OCI-LY1 (cell line): ENCODE measurements around the gene ZNF586.
"Not testable (repeated sequence)": the region's sequence is repeated elsewhere in the genome, so short reads cannot be mapped to it uniquely, and the experiment has no call there.

ENCODE experiments used
- H2AFZ ChIP-seq: fragments of 200-600 bp; sonication (generic), shearing (Covaris generic); 2 replicates; pipeline ENCODE4 v1.6.0; 2014; ENCODE audit warnings: antibody characterized with exemption, mild to moderate bottlenecking, low read length
- H3F3A ChIP-seq: fragments of 200-600 bp; sonication (generic), shearing (Covaris generic); 2 replicates; pipeline ENCODE4 v1.6.0; 2014; ENCODE audit warnings: mild to moderate bottlenecking, antibody characterized with exemption, low read length, moderate library complexity; ENCODE audit not compliant: insufficient read depth
- H3K27ac ChIP-seq: fragments of 200-600 bp; sonication (generic); 2 replicates; pipeline ENCODE4 v1.5.1; 2014; ENCODE audit warnings: low read length, mixed run types, mild to moderate bottlenecking, low read depth; ENCODE audit not compliant: poor library complexity, severe bottlenecking
- H3K27me3 ChIP-seq: fragments of 200-600 bp; sonication (generic); 2 replicates; pipeline ENCODE4 v1.6.0; 2014; ENCODE audit warnings: antibody characterized with exemption, mild to moderate bottlenecking, low read length, moderate library complexity; ENCODE audit not compliant: insufficient read depth
- H3K36me3 ChIP-seq: fragments of 200-600 bp; sonication (generic); 2 replicates; pipeline ENCODE4 v1.6.1; 2014; ENCODE audit warnings: mild to moderate bottlenecking, antibody characterized with exemption, low read length, moderate library complexity, mixed read lengths; ENCODE audit not compliant: insufficient read depth
- H3K4me1 ChIP-seq: fragments of 200-600 bp; sonication (generic); 2 replicates; pipeline ENCODE4 v1.5.1; 2014; ENCODE audit warnings: mild to moderate bottlenecking, low read length, moderate library complexity; ENCODE audit not compliant: insufficient read depth, severe bottlenecking
- H3K4me2 ChIP-seq: fragments of 200-600 bp; sonication (generic), shearing (Covaris generic); 2 replicates; pipeline ENCODE4 v1.6.1; 2014; ENCODE audit warnings: low read length
- H3K4me3 ChIP-seq: fragments of 200-600 bp; sonication (generic); 2 replicates; pipeline ENCODE4 v1.5.1; 2014; ENCODE audit warnings: low read length, low read depth, mild to moderate bottlenecking, mixed read lengths; ENCODE audit not compliant: poor library complexity, severe bottlenecking
- H3K79me2 ChIP-seq: fragments of 200-600 bp; shearing (Covaris generic); 2 replicates; pipeline ENCODE4 v1.6.1; 2016; ENCODE audit warnings: mixed run types, low read length, mixed read lengths; ENCODE audit not compliant: insufficient read depth
- H3K9ac ChIP-seq: fragments of 200-600 bp; sonication (generic), shearing (Covaris generic); 2 replicates; pipeline ENCODE4 v1.6.1; 2014; ENCODE audit warnings: mild to moderate bottlenecking, low read length, mixed read lengths
- H3K9me2 ChIP-seq: fragments of 200-600 bp; sonication (generic), shearing (Covaris generic); 2 replicates; pipeline ENCODE4 v1.6.1; 2014; ENCODE audit warnings: low read depth, mild to moderate bottlenecking, low read length, mixed read lengths
- H3K9me3 ChIP-seq: fragments of 200-600 bp; shearing (Covaris generic); 2 replicates; pipeline ENCODE4 v1.6.1; 2014; ENCODE audit warnings: low read length, mixed read lengths
- H4K20me1 ChIP-seq: fragments of 200-600 bp; sonication (generic), shearing (Covaris generic); 2 replicates; pipeline ENCODE4 v1.6.0; 2016; ENCODE audit warnings: mild to moderate bottlenecking, low read length; ENCODE audit not compliant: insufficient read depth
- CTCF ChIP-seq: fragments of 200-600 bp; sonication (generic), shearing (Covaris generic); IDR thresholded peaks from 2 replicates; pipeline ENCODE4 v1.5.1; 2017; ENCODE audit warnings: mild to moderate bottlenecking, antibody characterized with exemption, low read length, moderate library complexity, mixed read lengths
- EZH2 ChIP-seq: fragments of 200-600 bp; sonication (generic), shearing (Covaris generic); IDR thresholded peaks from 2 replicates; pipeline ENCODE4 v1.8.0; 2017; ENCODE audit warnings: borderline replicate concordance, mixed run types, mild to moderate bottlenecking, antibody characterized with exemption, low read length, moderate library complexity, mixed read lengths

Gene ZNF586

DNA sequence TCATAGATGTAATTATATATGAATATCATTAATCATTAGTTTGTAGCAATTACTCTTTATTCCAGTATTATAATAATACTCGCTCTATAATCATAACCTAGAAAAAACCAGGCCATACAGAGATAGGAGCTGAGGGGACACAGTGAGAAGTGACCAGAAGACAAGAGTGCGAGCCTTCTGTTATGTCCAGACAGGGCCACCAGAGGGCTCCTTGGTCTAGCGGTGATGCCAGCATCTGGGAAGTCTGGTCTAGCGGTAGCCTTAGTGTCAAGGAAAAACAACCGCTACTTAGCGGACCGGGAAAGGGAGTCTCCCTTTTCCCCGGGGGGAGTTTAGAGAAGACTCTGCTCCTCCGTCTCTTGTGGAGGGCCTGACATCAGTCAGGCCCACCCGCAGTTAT lies 31.2 kb upstream of the ZNF586 start:
- not testable (repeated sequence) for H3K27me3 ChIP-seq, H3K9ac ChIP-seq, H3K4me1 ChIP-seq, H4K20me1 ChIP-seq, H3F3A ChIP-seq, H3K79me2 ChIP-seq, H3K9me3 ChIP-seq, H3K4me2 ChIP-seq, H2AFZ ChIP-seq, H3K27ac ChIP-seq, H3K9me2 ChIP-seq, H3K4me3 ChIP-seq, H3K36me3 ChIP-seq
- peak; percentile 39 for TF ChIP-seq CTCF

GRCh38 chr19:57738770-57739169 lies 30.7 kb upstream of the ZNF586 start:
- H3K27ac ChIP-seq, H3K9me3 ChIP-seq, H3K4me1 ChIP-seq, H3K9ac ChIP-seq, H2AFZ ChIP-seq, H3K9me2 ChIP-seq, H4K20me1 ChIP-seq, H3K4me2 ChIP-seq, H3K36me3 ChIP-seq, H3K79me2 ChIP-seq, H3K27me3 ChIP-seq, H3K4me3 ChIP-seq, H3F3A ChIP-seq: not testable (repeated sequence)

- Histone ChIP-seq H4K20me1 (no peaks in the 10 kb centered on the region), H3K79me2 (peaks cover 32% of the 10 kb centered on the region), H3K27ac (peak within 1 kb of the TSS; percentile 55), H3K4me1 (peaks cover 20% of the 10 kb centered on the region), H2AFZ (peak within 1 kb of the TSS; percentile 89), H3K36me3 (peaks cover 44% of the 10 kb centered on the region), H3F3A (no peaks in the 10 kb centered on the region), H3K4me3 (peak within 1 kb of the TSS; percentile 91), H3K9me2 (no peaks in the 10 kb centered on the region), H3K9me3 (peaks cover 19% of the 10 kb centered on the region), H3K27me3 (no peaks in the 10 kb centered on the region), H3K9ac (peak within 1 kb of the TSS; percentile 89), H3K4me2 (peak within 1 kb of the TSS; percentile 98)
- TF ChIP-seq EZH2 (no peak), CTCF (no peak)
These were observed 22.6 kb upstream of the ZNF586 start, which contains the start of gene ZNF776 for GRCh38 chr19:57746580-57747471. TSS of gene ZNF776 (plus strand) at chr19:57746815. CDS start at chr19:57747059, 244 bp downstream.

DNA sequence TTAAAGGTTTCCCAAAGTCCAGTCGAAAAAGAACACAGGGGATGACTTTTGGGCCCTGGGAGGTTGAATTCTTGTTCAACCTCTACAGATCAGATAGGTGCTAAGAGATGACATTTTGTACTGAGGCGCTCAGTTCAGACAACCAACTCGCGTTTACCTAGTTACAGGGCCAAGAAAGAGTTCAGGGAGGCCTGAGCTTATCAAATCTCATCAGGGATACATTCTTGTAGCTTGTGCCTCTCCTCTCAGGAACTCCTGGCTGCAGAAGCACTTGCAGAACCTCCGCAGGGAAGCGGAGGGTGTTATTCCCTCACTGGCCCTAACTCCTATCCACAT lies 22.0 kb upstream of the ZNF586 start:
- Histone ChIP-seq H3K9ac (peak overlapping the region; percentile 89), H3K4me3 (peak overlapping the region; percentile 91), H3K27me3 (no peaks in the 10 kb centered on the region), H3F3A (no peaks in the 10 kb centered on the region), H3K4me1 (peaks cover 20% of the 10 kb centered on the region), H3K27ac (peak overlapping the region; percentile 55), H3K9me2 (no peaks in the 10 kb centered on the region), H2AFZ (no peak overlapping the region), H3K9me3 (peaks cover 22% of the 10 kb centered on the region), H3K4me2 (peak overlapping the region; percentile 98), H3K36me3 (peaks cover 50% of the 10 kb centered on the region), H4K20me1 (no peaks in the 10 kb centered on the region), H3K79me2 (peaks cover 32% of the 10 kb centered on the region)
- TF ChIP-seq CTCF (no peak), EZH2 (no peak)
